MCF 10A (cell line): Measurements from ENCODE around the gene ZMYND8. TPM values are rescaled to one million over a fixed set of nuclear protein-coding genes. Genes with fewer than 3 reads are reported as not detected.
A peak's percentile ranks its signal among the peaks of the same experiment; 100 is the strongest.

Source experiments
- BruUV-seq: library from RNA; stranded (reverse); fragments of 400-500 nt; replicated peaks from 2 replicates; lab custom pipeline; 2021; lab: Mats Ljungman, UMichigan
- CTCF ChIA-PET: fragments of 300-600 bp; sonication (Branson Sonifier 250); formaldehyde crosslinking; extraction: SDS; loops from one replicate; lab custom pipeline; 2021; ENCODE audit warnings: antibody characterized with exemption, inconsistent platforms; lab: Yijun Ruan, JAX
- POLR2A ChIA-PET: fragments of 300-600, 350-650 bp; sonication (Branson Sonifier 250); formaldehyde crosslinking; extraction: SDS; loops from one replicate; lab custom pipeline; 2020; ENCODE audit warnings: antibody characterized with exemption, inconsistent platforms; lab: Yijun Ruan, JAX
- DNase-seq: peaks from one replicate; pipeline ENCODE4 v3.0.0-alpha.2; 2018; ENCODE audit not compliant: unreplicated experiment
- H3K27ac Mint-ChIP-seq: one replicate; pipeline ENCODE4 v1.8.0; 2022; ENCODE audit warnings: mild to moderate bottlenecking, low read depth, mixed read lengths; ENCODE audit not compliant: unreplicated experiment
- H3K27me3 Mint-ChIP-seq: one replicate; pipeline ENCODE4 v1.8.0; 2022; ENCODE audit warnings: mixed read lengths; ENCODE audit not compliant: insufficient read depth, unreplicated experiment
- H3K36me3 Mint-ChIP-seq: one replicate; pipeline ENCODE4 v1.8.0; 2022; ENCODE audit warnings: mild to moderate bottlenecking, moderate library complexity, mixed read lengths; ENCODE audit not compliant: insufficient read depth, unreplicated experiment
- H3K4me1 Mint-ChIP-seq: one replicate; pipeline ENCODE4 v1.8.0; 2022; ENCODE audit warnings: mixed read lengths; ENCODE audit not compliant: insufficient read depth, unreplicated experiment
- H3K4me3 Mint-ChIP-seq: one replicate; pipeline ENCODE4 v1.8.0; 2022; ENCODE audit warnings: mild to moderate bottlenecking, moderate library complexity, mixed read lengths; ENCODE audit not compliant: unreplicated experiment
- H3K9me3 Mint-ChIP-seq: one replicate; pipeline ENCODE4 v1.8.0; 2022; ENCODE audit warnings: mixed read lengths; ENCODE audit not compliant: unreplicated experiment
- intact Hi-C: fragments of 100-400 bp; cut with micrococcal nuclease; formaldehyde crosslinking; loops from 2 replicates; pipeline ENCODE4 v1.14.1; 2022
- total RNA-seq: library from RNA; stranded (reverse); gene quantifications from 2 replicates; pipeline ENCODE4 v1.2.3, GENCODE V29; 2022
- TF ChIP-seq, protein P1 (sequence below): fragments of 200-600 bp; IDR thresholded peaks from one replicate; pipeline ENCODE4 v1.8.0; 2022; ENCODE audit warnings: antibody characterized with exemption, mild to moderate bottlenecking; ENCODE audit not compliant: unreplicated experiment

The ZMYND8 gene
- total RNA-seq, 1 experiment from 2014 or later: 127 TPM

- no peaks in the 10 kb centered on the region for H3K27me3 Mint-ChIP-seq
- no peaks in the 10 kb centered on the region for H3K36me3 Mint-ChIP-seq
- CTCF ChIA-PET: interaction anchor here (0.6 to 6.5 kb wide), 9 partner anchors 11 to 114 kb away, joined by 3 to 82 read pairs (median 9); no protein-coding TSS in a partner anchor
- no peaks in the 10 kb centered on the region for H3K9me3 Mint-ChIP-seq
- intact Hi-C loops: no loop called here
- H3K4me3 Mint-ChIP-seq: peak overlapping the region; percentile 73
- peaks cover 62% of the 10 kb centered on the region for H3K4me1 Mint-ChIP-seq
- TSS peak; percentile 22 for BruUV-seq
- TF ChIP-seq, protein P1, sequence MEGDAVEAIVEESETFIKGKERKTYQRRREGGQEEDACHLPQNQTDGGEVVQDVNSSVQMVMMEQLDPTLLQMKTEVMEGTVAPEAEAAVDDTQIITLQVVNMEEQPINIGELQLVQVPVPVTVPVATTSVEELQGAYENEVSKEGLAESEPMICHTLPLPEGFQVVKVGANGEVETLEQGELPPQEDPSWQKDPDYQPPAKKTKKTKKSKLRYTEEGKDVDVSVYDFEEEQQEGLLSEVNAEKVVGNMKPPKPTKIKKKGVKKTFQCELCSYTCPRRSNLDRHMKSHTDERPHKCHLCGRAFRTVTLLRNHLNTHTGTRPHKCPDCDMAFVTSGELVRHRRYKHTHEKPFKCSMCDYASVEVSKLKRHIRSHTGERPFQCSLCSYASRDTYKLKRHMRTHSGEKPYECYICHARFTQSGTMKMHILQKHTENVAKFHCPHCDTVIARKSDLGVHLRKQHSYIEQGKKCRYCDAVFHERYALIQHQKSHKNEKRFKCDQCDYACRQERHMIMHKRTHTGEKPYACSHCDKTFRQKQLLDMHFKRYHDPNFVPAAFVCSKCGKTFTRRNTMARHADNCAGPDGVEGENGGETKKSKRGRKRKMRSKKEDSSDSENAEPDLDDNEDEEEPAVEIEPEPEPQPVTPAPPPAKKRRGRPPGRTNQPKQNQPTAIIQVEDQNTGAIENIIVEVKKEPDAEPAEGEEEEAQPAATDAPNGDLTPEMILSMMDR: no peak
- DNase-seq: peak; percentile 98
- POLR2A ChIA-PET: interaction anchor here (0.7 to 19.8 kb wide), 27 partner anchors 11 to 1920 kb away, joined by 3 to 1977 read pairs (median 6); partner anchors contain the start of genes NCOA3 and TP53RK
- no peak overlapping the region for H3K27ac Mint-ChIP-seq
Observed at GRCh38 chr20:47360297-47361056, 4.0 kb upstream of the ZMYND8 start.

DNA sequence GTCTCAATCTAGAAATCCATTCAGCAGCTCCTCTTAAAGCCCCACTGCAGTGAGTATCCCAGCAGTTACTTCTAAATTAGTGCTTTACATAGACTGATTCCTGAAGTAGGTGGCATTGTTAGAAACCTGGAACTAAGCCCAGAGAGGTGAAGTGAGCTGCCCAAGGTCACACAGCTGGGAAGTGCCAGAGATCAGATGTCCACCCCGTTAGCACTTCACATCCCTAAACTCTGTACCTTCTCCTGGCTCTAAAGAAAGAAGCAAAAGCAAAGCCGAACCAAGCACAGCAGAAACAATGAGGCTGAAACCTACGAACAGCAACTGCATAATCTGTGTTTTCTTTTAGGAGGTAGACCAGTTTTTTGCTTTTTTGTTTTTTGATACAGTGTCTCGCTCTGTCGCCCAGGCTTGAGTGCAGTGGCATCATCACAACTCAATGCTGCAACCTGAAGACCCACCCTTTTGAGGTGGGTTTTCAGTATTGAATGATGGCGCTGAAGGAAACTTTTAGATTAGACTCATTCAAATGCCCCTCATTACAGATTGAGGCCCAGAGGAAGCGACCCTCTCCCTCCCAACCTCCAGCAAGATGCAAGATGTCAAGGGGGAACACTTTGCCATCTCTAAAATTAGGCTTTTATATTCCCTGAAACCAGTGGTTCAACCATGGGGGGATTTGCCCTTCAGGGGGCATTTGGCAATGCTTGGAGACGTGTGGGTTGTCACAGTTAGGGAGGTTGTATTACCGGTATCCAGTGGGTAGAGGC is 3.2 kb upstream of the ZMYND8 start:
- TF ChIP-seq, protein P1: no peak
- Mint-ChIP-seq H3K9me3 (no peaks in the 10 kb centered on the region), H3K4me1 (peaks cover 67% of the 10 kb centered on the region), H3K4me3 (peak overlapping the region; percentile 73), H3K27me3 (no peaks in the 10 kb centered on the region), H3K36me3 (peaks cover 6% of the 10 kb centered on the region), H3K27ac (no peak overlapping the region)
- DNase-seq: peak; percentile 57
- ChIA-PET CTCF (interaction anchor here (0.6 to 6.5 kb wide), 16 partner anchors 9 to 234 kb away, joined by 3 to 82 read pairs (median 4); partner anchors contain the start of gene NCOA3), POLR2A (interaction anchor here (0.8 to 19.8 kb wide), 28 partner anchors 11 to 671 kb away, joined by 3 to 1977 read pairs (median 8); partner anchors contain the start of genes NCOA3 and TP53RK)
- TSS peak; percentile 26 for BruUV-seq
- intact Hi-C loops: loop anchor here (1.0 kb wide), 1 partner anchor 90 kb away; no protein-coding TSS in a partner anchor

DNA sequence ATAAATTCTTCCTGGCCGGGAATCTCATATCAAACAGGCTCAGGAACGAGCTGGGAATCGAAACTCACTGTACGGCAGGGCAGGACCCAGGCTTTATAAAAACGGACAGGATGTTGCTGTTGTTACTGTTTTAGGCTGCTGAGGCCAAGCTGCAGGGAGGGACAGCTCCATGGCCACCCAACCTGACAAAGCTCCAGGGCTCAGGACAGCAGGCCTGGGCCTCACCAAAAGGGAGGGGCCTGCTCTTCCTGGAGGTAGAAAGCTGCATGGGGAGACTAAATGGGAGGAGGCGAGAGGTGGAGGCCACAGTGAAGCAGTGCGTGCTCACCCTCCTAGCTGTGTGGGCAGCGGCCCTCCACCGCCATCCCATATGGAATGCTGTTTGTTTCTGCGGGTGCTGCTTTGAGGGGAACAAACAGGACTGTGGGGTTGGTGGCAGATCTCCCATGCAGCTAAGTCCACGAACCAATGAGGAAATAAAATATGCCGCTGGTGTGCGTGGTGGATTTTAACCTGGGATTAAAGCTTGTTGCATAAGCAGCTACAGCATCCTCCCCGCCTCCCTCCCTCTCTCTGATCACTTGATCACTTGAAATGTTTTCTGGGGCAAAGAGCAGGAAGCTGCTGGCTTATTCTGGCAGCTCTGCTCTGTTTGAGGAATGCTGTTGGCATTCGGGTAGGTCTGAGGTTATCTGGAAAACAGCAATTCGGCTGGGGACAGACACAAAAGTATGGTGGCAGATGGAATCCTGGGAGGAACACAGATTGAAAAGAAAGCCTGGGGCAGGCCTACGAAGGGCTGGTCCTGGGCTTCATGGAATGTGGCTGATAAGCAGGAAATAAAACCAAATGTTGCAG is 2.4 kb upstream of the ZMYND8 start:
- Mint-ChIP-seq H3K27ac (no peak overlapping the region), H3K36me3 (peaks cover 6% of the 10 kb centered on the region), H3K27me3 (no peaks in the 10 kb centered on the region), H3K4me3 (peak overlapping the region; percentile 70), H3K4me1 (peaks cover 75% of the 10 kb centered on the region), H3K9me3 (no peaks in the 10 kb centered on the region)
- intact Hi-C loops: loop anchor here (1.0 kb wide), 1 partner anchor 90 kb away; no protein-coding TSS in a partner anchor
- DNase-seq: peak; percentile 95
- no TSS peak for BruUV-seq
- CTCF ChIA-PET: interaction anchor here (0.5 to 6.5 kb wide), 18 partner anchors 8 to 265 kb away, joined by 3 to 82 read pairs (median 4); partner anchors contain the start of gene NCOA3
- POLR2A ChIA-PET: interaction anchor here (0.8 to 19.8 kb wide), 22 partner anchors 8 to 670 kb away, joined by 3 to 1977 read pairs (median 8); partner anchors contain the start of genes NCOA3 and TP53RK
- TF ChIP-seq, protein P1: no peak
